ENCODE results near the gene MGMT.

MGMT gene

DNA sequence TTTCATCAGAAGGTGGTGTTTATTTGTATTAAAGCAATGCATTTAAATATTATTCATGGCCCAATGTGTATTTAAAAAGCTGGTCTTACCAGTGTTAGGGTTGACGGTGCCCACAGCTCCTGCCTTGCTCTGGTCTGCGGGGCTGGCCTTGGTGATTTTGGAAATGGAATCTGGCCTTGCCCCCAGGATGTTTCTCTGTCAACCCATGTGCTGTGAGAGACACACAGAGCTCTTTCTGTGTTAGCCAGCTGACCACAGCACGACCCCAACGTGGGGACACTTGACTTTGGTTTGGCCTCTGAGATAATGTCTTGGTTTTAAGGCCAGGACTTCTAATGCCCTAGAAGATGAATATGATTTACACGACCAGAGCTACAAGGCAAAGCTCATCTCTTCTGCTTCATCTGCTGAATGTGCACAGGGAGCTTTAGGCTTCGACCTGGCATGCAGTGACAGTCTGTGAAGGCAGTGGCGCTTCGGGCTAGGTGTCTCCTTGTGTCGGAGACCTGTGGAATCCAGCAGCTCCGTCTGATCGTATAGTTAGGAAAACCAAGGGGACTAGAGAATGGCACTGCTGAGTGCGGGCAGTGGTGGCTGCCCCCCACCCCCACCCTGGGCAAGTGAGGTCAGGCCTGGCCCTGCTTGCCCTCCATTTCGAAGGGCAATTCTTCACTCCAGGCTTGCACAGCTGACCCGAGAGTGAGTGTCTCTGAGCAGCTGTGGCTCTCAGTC lies 250.9 kb downstream of the MGMT start:
- DNase-seq: no peak

- DNase-seq: no peak
Measured at GRCh38 chr10:129718548-129719414, 251.7 kb downstream of the MGMT start.

- DNase-seq: no peak
Measured at GRCh38 chr10:129719415-129719739, 252.3 kb downstream of the MGMT start.

DNA sequence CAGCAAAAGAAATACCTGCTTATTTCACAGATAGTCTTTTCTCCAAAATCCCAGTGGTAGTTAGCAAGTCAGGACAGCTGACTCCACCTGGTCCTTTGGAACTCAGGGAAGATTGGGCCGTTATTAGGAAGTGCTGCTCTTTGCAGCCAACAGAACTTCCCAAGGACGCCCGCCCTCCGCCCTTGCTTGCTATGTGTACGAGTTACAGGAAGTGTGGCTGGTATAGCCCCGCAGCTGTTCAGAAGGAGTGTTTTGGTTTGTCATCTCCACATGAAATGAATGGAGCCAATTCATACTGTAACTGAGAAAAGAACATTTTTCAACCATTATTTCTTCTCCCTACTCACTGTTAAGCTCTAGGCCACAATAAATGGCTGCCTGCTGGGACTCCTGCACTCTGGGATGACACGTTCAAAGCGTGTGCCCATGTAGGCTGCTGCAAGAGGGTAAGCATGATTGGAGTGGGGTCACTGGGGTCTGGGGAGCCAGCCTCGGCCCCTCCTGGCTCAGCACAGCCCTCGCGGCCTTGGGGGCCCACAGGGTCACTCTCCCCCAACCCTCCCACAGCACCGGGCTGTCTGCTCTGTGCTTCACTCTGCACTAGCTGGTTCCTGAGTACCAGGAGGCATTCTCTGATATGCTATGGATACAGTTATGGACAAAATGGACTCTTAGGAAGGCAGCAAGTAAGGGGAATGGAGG lies 253.0 kb downstream of the MGMT start:
- DNase-seq: no peak

- no peak for DNase-seq
Measured at GRCh38 chr10:129725011-129725410, 258.0 kb downstream of the MGMT start.

DNA sequence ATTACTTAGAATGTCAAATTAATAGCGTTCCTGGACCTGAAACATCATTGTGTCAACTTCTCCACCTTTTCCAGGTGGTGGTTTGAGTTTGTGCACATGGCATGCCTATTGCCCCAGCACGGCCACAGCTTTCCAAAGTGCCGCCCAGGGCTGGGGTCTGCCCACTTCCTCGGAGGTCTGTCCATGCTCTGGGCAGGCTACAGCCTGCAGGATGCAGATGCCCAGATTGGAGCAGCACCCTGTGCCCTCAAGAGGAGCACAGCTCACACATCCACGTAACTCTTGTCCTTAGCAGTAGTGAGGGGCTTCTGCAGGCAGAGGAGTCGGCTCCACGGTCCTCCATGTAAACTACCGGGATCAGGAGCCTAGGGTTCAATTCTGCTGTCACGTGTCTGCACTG lies 258.4 kb downstream of the MGMT start:
- no peak for DNase-seq

DNA sequence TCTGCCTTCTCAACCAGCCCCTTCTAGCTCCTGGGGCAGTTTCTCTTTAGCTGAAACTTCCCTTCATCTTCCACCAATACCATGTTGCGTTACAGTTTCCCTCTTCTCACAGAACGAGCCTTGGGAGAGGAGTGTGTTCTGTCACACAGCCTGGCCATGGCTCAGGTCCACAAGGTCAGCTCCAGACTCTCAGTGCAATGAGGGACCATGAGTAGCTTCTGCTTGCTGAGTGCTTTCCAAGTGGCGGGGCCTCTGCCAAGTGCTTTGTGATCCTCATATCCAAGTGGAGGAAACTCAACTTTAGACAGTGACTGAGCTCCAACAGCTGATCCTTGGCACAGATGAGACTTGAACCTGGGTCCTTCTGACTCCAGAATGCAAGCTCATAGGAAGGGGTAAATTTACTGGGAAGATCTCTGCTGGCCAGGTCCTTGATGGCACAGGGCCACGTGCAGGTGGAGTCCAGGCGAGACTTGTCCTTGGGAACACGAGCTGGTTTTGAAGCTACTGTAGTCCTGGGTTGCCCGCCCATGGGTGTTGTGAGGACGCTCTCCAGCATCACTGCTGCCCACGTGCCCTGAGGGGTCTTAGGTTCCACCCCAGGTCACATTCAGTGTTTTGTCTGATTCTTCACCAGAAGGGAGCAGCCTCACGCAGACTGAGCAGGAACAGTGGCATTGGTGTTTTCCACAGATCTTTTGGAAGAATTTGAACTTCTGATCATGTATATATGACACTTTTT lies 259.0 kb downstream of the MGMT start:
- DNase-seq: no peak

DNA sequence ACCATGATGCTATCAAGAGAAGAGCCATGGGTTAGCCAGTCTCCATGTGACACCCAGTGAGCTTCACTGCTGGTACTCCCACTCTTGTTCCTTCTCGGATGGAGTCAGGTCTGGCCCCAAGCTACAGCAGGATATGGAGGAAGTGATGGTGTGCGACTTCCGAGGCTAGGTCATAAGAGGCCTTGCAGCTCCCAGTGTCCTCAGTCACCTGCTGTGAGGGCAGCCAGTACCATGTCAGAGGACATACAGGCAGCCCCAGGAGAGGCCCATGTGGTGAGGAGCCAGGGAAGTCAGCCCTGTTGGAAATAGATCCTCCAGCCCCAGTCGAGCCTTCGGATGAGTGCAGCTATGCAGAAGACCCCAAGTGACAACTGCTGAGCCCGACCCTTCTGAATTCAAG lies 260.0 kb downstream of the MGMT start:
- no peak for DNase-seq

DNA sequence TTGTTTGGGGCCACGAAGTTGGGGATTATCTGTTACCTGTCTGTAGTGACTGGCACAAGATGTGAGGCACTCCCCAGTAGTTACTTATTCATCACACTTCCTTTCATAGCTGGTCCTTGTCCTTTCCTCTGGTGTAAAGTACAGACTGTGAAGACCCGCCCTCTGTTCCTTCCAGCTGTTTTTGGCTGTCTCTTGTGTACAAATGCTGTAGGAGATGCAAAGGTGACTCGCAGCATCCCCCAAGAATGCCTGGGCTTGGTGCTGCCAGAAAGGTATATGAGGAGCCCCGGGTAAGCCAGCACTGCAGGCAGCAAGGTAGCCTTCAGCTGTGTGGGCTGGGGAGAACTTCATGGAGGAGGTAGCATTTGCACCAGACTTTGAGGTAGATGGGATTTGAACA lies 260.5 kb downstream of the MGMT start:
- DNase-seq: no peak

DNA sequence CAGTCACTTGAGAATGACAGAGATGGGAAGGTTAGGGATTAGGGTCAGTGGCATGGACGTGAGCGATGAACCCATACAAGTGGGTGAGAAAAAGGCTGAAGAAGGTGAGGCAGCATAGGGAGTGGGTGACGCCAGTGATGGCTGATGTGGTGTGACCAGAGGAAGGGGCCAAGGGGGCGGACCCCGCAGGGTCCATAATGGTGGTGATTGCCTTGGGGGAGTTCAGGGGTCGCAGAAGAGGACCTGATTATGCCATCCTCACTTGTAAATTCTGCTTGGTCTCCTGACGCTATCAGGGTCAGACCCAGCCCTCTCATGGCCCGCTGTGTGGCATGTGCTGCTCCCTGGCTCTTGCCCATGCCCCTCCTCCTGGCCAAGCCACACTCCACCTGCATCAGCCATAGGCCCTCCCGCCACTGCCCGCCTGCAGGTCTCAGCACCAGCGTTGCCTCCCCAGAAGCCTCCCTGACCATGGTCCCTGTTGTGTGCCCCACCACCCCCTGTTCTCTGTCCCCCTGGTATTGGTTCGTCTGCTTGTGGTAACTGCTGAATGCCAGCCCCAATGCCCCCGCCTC lies 261.3 kb downstream of the MGMT start:
- no peak for DNase-seq

DNA sequence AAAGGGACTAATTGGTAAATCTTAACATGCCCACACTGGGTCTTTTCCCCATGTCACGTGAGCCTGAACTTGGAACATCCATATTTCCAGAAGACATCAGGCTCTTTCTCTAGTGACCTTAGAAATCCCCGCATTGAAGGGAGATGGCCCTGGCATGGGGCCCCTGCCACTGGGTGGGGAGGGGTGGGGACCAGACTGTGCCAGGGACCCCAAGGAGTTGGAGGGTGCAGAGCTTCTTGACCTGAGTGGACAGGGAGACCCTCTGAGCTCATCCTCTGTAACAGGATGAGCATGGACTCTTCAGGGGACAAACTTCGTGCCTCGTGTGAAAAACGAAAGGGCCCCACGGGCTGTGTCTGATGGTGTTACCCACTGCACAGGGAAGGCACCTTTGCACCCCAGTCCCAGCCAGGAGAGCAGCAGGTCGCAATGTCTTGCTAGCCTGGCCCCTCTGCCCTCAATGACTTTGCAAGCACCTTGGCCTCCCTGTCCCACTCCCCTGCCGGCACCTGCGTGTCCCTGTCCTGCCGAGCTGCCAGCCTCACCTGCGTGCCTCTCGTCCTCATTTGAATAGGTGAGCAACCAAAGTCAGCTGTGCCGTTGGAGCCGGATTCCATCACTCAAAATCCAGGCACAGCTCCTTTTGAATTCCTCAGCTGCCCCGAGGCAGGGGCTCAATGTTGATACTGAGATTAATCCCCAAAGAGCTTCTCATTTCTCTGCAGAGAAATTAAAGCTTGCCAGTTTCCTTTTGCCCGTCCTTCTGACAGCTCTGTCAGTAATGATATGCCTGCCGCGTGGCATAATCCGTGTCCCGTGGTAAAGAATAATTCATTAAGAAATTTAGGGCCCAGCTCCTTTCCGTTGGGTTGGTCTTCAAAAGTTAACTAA lies 262.1 kb downstream of the MGMT start:
- DNase-seq: no peak

DNA sequence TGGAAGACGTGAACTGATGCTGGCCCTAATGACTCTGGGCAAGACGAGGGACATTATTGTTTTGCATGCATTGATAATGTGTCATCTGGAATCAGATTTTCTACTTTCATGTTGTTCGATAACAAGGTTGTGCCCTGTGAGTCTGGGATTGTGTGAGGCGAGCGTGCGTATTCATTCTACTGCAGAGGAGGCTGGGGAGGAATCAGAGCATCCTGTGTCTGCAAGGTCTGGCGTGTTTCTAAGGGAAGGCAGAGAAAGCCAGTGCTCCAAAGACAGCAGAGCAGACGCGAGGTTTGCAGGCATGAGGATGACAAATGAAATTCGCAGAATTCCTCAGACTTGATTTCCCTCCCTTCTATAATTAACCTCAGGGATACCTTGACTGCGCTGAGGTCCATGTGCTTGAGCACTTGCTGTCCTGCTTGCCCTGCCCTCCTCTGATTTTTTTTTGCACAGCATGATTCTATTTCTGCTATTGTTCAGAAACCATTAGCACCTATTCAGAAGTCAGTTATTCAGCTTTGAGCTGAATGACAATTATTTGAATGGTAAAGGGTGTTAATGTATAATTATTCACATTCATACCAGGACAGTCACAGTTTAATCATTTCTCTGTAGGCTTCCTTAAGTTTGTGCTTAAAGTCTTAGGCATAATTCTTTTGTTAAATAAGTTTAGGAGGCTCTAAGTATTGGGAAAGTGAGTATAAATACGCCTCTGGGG lies 263.4 kb downstream of the MGMT start:
- no peak for DNase-seq

DNA sequence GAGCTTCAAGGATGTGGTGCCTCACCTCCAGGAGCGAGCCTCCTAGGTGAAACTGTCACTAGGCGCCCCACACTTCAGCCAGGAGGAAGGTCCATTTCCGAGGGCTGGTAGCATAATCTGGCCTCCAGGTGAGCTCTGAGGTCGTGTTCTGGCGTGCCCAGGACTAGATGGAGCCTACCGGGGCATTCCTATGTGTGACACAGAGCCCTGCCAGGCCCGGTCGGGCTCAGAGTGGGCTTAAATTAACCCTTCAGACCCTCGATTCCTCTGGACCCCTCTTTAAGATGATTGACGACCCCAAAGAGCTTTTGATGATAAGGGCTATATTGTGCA lies 263.9 kb downstream of the MGMT start:
- no peak for DNase-seq

- DNase-seq: no peak
Measured at GRCh38 chr10:129740532-129741279, 273.7 kb downstream of the MGMT start.

- DNase-seq: no peak
Measured at GRCh38 chr10:129741280-129741977, 274.4 kb downstream of the MGMT start.

DNA sequence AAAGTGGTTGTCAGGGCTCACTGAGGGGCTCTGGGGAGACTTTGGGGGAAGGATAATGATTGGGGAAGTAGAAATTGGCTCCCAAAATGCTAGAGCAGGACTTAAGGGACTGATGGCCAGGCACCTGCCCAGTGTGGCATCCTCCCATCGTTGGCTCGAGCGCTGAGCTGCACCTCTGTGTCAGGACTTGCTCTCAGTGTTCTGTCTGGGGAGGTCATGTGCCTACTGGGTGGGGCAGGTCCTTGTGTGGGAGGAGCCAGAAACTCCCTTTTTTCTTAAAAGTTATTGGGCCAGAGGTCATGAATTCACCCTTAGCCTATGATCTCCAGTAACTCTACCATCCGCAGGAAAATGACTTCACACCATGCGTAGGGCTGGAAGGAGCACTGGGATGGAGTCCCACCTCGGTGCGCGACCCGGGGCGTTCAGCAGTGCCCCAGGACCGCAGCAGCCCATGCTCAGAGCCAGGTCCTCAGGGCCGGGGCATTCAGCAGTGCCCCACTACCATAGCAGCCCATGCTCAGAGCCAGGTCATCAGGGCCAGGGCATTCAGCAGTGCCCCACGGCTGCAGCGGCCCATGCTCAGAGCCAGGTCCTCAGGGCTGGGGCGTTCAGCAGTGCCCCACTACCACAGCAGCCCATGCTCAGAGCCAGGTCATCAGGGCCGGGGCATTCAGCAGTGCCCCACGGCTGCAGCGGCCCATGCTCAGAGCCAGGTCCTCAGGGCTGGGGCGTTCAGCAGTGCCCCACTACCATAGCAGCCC lies 275.1 kb downstream of the MGMT start:
- no peak for DNase-seq

DNA sequence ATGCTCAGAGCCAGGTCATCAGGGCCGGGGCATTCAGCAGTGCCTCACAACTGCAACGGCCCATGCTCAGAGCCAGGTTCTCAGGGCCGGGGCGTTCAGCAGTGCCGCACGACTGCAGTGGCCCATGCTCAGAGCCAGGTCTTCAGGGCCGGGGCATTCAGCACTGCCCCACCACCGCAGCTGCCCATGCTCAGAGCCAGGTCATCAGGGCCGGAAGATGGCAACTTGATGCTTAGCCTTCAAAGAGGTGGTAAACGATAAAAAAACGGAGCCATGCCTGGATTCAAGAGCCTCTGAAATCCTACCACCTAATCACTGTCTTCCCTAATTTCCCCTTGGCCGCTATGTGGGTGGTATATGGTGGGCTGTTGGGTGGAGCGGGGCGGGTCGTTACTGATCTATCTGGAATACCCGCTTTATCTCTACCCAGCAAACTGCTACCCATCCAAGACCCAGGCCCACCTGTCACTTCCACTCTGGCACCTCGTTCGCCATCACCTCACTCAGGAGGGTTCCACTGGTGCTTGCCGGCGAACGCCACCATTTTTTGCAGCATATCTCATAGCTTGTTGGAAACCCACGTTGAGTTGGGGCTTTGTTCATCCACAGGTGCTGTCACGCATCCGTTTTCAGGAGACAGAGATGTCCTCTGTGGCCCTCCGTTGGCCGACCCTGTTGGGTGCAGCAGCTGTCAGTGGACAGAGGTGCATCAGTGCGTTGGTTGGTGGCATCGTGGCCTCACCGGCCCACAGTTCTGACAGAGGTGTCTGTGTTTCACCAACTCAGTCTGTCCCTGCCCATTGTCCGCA lies 275.9 kb downstream of the MGMT start:
- DNase-seq: no peak

GRCh38 chr10:129743738-129744133 lies 276.7 kb downstream of the MGMT start:
- DNase-seq: no peak
